T-helper 2 cell (primary cell): ENCODE data around the gene CCDC6.
"Not testable (repeated sequence)": the region's sequence is repeated elsewhere in the genome, so short reads cannot be mapped to it uniquely, and the experiment has no call there.

Source experiments
- DNase-seq, 5 experiments: peaks; one replicate each; pipeline versions ENCODE4 v3.0.0 to v3.0.0-alpha.2; 2012 to 2022

Gene CCDC6

GRCh38 chr10:59905066-59905730 lies 1.2 kb downstream of the CCDC6 start:
- DNase-seq: peak in 2 of 5 experiments; percentile 33 to 77

- no peak for DNase-seq
Observed at GRCh38 chr10:59904426-59905065, 1.8 kb downstream of the CCDC6 start.

GRCh38 chr10:59903871-59904270 lies 2.5 kb downstream of the CCDC6 start:
- DNase-seq: no peak

- no peak for DNase-seq
Observed at GRCh38 chr10:59902016-59902415, 4.3 kb downstream of the CCDC6 start.

- no peak for DNase-seq
Observed at GRCh38 chr10:59901470-59901869, 4.9 kb downstream of the CCDC6 start.

GRCh38 chr10:59900048-59900727 lies 6.2 kb downstream of the CCDC6 start:
- no peak for DNase-seq

- no peak for DNase-seq
Observed at GRCh38 chr10:59898125-59898835, 8.1 kb downstream of the CCDC6 start.

- DNase-seq: no peak
Observed at GRCh38 chr10:59896191-59896590, 10.2 kb downstream of the CCDC6 start.

- DNase-seq: no peak
Observed at GRCh38 chr10:59895629-59896116, 10.7 kb downstream of the CCDC6 start.

GRCh38 chr10:59894114-59894513 lies 12.2 kb downstream of the CCDC6 start:
- DNase-seq: no peak

GRCh38 chr10:59892697-59893096 lies 13.7 kb downstream of the CCDC6 start:
- no peak for DNase-seq

- no peak for DNase-seq
Observed at GRCh38 chr10:59891936-59892335, 14.4 kb downstream of the CCDC6 start.

- DNase-seq: no peak
Observed at GRCh38 chr10:59891349-59891748, 15.0 kb downstream of the CCDC6 start.

GRCh38 chr10:59888781-59889435 lies 17.4 kb downstream of the CCDC6 start:
- no peak for DNase-seq

GRCh38 chr10:59887972-59888640 lies 18.2 kb downstream of the CCDC6 start:
- no peak for DNase-seq

GRCh38 chr10:59887006-59887405 lies 19.4 kb downstream of the CCDC6 start:
- no peak for DNase-seq

- DNase-seq: no peak
Observed at GRCh38 chr10:59885430-59886134, 20.8 kb downstream of the CCDC6 start.

- not testable (repeated sequence) for DNase-seq
Observed at GRCh38 chr10:59884893-59885292, 21.5 kb downstream of the CCDC6 start.

GRCh38 chr10:59881640-59882039 lies 24.7 kb downstream of the CCDC6 start:
- DNase-seq: peak in 1 of 5 experiments; percentile 49

- peak in 3 of 5 experiments; percentile 47 to 86 (median 66) for DNase-seq
Observed at GRCh38 chr10:59880971-59881510, 25.3 kb downstream of the CCDC6 start.
